Measurements from ENCODE around the gene PAX5. TPM values are rescaled to one million over a fixed set of nuclear protein-coding genes. Genes with fewer than 3 reads are reported as not detected.

The PAX5 gene
- total RNA-seq, 2 donors from 2014 or later, result 0.52 TPM; not detected in 1

DNA sequence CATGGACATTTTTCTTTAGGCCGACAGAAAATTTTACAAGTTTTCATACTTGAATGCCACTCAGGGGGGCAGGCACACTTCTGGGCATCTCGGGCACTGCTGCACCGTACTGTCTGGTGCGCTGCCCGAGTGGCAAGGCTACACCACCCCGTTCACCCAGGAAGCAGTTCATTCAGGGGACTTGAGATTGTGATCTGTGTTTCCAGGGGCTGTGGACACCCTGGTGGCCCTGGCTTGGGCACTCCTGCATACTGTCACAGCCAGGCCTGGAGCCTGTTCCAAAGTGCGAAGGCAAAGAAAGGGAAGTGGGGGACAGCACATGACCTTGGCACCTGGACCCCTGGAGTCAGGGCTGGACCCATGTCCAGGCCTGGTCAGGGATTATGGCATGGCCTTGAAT is 197.6 kb downstream of the PAX5 start:
- DNase-seq, result no peak

GRCh38 chr9:36835271-36835996 is 198.6 kb downstream of the PAX5 start:
- WGBS, 2 donors, result 75 to 78% methylated on average over 11 to 17 of the region's 18 CpGs

More for the DNA sequence above, 197.6 kb downstream of the PAX5 start:
- WGBS, 2 donors, result 85 to 93% methylated on average over 6 of the region's 7 CpGs
- Histone ChIP-seq H3K27ac (no peak overlapping the region), H3K9me3 (no peaks in the 10 kb centered on the region), H3K4me3 (no peak overlapping the region), H3K27me3 (no peaks in the 10 kb centered on the region), H3K36me3 (replicated peaks in 1 of 2; ENCODE audit: insufficient read depth in 1 of 2, low read depth in 2 of 2) (no peaks in the 10 kb centered on the region), H3K4me1 (peaks cover 4% of the 10 kb centered on the region)
- intact Hi-C loops (cut with DNase I), result no loop called here
- no peak for ATAC-seq
- TF ChIP-seq POLR2A (IDR thresholded peaks at IDR 0.05) (no peak), CTCF (IDR thresholded peaks at IDR 0.05) (no peak)

GRCh38 chr9:36834736-36835135 is 199.3 kb downstream of the PAX5 start:
- DNase-seq (no peak), ATAC-seq (no peak)
- H3K27me3 ChIP-seq, result no peaks in the 10 kb centered on the region
- no peak overlapping the region for H3K4me3 ChIP-seq
- peaks cover 4% of the 10 kb centered on the region for H3K4me1 ChIP-seq
- H3K36me3 ChIP-seq (replicated peaks in 1 of 2; ENCODE audit: insufficient read depth in 1 of 2, low read depth in 2 of 2), result no peaks in the 10 kb centered on the region
- no peaks in the 10 kb centered on the region for H3K9me3 ChIP-seq
- no peak overlapping the region for H3K27ac ChIP-seq
- 77 to 80% methylated on average over 9 of the region's 9 CpGs for WGBS, 2 donors
- TF ChIP-seq CTCF (IDR thresholded peaks at IDR 0.05), result no peak
- no peak for TF ChIP-seq POLR2A (IDR thresholded peaks at IDR 0.05)
- intact Hi-C loops (cut with DNase I), result no loop called here

More at GRCh38 chr9:36835271-36835996, 198.6 kb downstream of the PAX5 start:
- intact Hi-C loops (cut with DNase I), result no loop called here
- TF ChIP-seq CTCF (IDR thresholded peaks at IDR 0.05) (no peak), POLR2A (IDR thresholded peaks at IDR 0.05) (no peak)
- no peak overlapping the region for H3K4me3 ChIP-seq
- H3K27ac ChIP-seq, result no peak overlapping the region
- DNase-seq, result no peak
- H3K27me3 ChIP-seq, result no peaks in the 10 kb centered on the region
- no peaks in the 10 kb centered on the region for H3K9me3 ChIP-seq
- ATAC-seq, result no peak
- no peaks in the 10 kb centered on the region for H3K36me3 ChIP-seq (replicated peaks in 1 of 2; ENCODE audit: insufficient read depth in 1 of 2, low read depth in 2 of 2)
- H3K4me1 ChIP-seq, result peaks cover 4% of the 10 kb centered on the region

- 62 to 65% methylated on average over 5 to 6 of the region's 6 CpGs for WGBS, 2 donors
- Histone ChIP-seq H3K36me3 (replicated peaks in 1 of 2; ENCODE audit: insufficient read depth in 1 of 2, low read depth in 2 of 2) (no peaks in the 10 kb centered on the region), H3K4me3 (no peak overlapping the region), H3K4me1 (peaks cover 4% of the 10 kb centered on the region), H3K9me3 (no peaks in the 10 kb centered on the region), H3K27me3 (no peaks in the 10 kb centered on the region), H3K27ac (no peak overlapping the region)
- TF ChIP-seq POLR2A (IDR thresholded peaks at IDR 0.05), result no peak
- DNase-seq (no peak), ATAC-seq (no peak)
- intact Hi-C loops (cut with DNase I), result no loop called here
These were observed 200.1 kb downstream of the PAX5 start for GRCh38 chr9:36833954-36834353.

GRCh38 chr9:36832164-36832795 is 201.8 kb downstream of the PAX5 start:
- TF ChIP-seq POLR2A (IDR thresholded peaks at IDR 0.05) (no peak), CTCF (IDR thresholded peaks at IDR 0.05) (no peak)
- Histone ChIP-seq H3K27ac (no peak overlapping the region), H3K9me3 (no peaks in the 10 kb centered on the region), H3K4me1 (peaks cover 4% of the 10 kb centered on the region), H3K4me3 (no peak overlapping the region), H3K36me3 (replicated peaks in 1 of 2; ENCODE audit: insufficient read depth in 1 of 2, low read depth in 2 of 2) (no peaks in the 10 kb centered on the region), H3K27me3 (no peaks in the 10 kb centered on the region)
- WGBS, 2 donors, result 88 to 89% methylated on average over 16 of the region's 16 CpGs
- no peak for DNase-seq
- intact Hi-C loops (cut with DNase I), result no loop called here
- no peak for ATAC-seq
